Measurements from ENCODE around the gene CEP290.
A peak's percentile ranks its signal among the peaks of the same experiment; 100 is the strongest.

DNA sequence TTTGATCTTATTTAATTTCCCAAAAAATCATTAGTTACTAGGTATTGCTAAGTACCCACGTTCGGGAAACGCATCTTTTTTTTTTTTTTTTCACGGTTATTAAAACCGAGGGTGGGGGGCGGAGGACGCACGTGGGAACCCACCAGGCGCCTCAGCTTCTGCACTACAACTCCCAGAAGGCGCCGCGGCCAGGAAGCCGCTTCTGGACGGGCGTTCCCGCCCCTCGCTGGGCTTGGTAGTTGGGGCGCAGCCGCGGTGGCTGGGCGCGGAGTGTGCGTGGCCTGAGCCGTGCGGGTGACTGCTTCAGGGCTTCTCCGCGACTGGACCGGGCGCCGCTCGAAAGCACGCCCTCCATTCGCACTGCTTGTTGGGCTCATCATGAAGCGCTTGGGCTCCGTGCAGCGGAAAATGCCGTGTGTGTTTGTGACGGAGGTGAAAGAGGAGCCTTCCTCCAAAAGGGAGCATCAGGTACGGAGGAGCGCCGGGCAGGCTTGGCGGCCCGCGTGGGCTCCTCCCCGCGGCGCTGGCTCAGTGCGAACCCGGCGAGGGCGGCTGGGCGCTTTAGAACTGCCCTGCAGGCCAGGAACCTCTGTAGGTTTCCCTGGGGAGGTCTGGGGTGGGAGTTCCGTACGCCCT, 106.5 kb downstream of the CEP290 start:
- no peak for TF ChIP-seq LEF1 (IDR thresholded peaks at IDR 0.05; ENCODE audit: borderline replicate concordance)
- TF ChIP-seq FOXK2 (IDR thresholded peaks at IDR 0.05): no peak
- peak; percentile 92 for TF ChIP-seq ZNF384 (IDR thresholded peaks at IDR 0.05)
- no peak for TF ChIP-seq FOXM1 (IDR thresholded peaks at IDR 0.05; ENCODE audit: borderline replicate concordance)
- TF ChIP-seq SP1 (IDR thresholded peaks at IDR 0.05): no peak
- TF ChIP-seq L3MBTL2 (conservative IDR thresholded peaks at IDR 0.05): peak; percentile 89
- TF ChIP-seq HDGF (IDR thresholded peaks at IDR 0.05; ENCODE audit: borderline replicate concordance): no peak
- TF ChIP-seq BHLHE40 (IDR thresholded peaks at IDR 0.05; ENCODE audit: borderline replicate concordance): no peak
